Body of pancreas (tissue), 4 donors: ENCODE results near the gene BUD31.

Experiments used
- CTCF ChIP-seq, 7 experiments: fragments of 450-650 bp in 4 of 7; fragments of 200-600 bp in 3 of 7; sonication (generic) in 3 of 7; IDR thresholded peaks; one replicate each; pipeline ENCODE4 v1.5.1; 2016 to 2019; ENCODE audit warnings: antibody characterized with exemption in 7 of 7
- POLR2A ChIP-seq, 3 donors: fragments of 450-650 bp; IDR thresholded peaks; one replicate each; pipeline ENCODE4 v1.6.1; 2016; ENCODE audit warnings: antibody characterized with exemption in 3 of 3, mild to moderate bottlenecking in 2 of 3

GRCh38 chr7:99380823-99381663 is 27.7 kb upstream of the BUD31 start:
- TF ChIP-seq CTCF (IDR thresholded peaks at IDR 0.05), result no peak
- no peak for TF ChIP-seq POLR2A (IDR thresholded peaks at IDR 0.05)
